Testis (tissue), 3 donors: ENCODE measurements around the gene BUB1B. TPM values are rescaled to one million over a fixed set of nuclear protein-coding genes. Genes with fewer than 3 reads are reported as not detected.

Experiments used
- DNase-seq: peaks from one replicate; pipeline ENCODE4 v3.0.0-alpha.2; 2019
- H3K27ac ChIP-seq, 2 donors: fragments of 200-600 bp; sonication (generic); one replicate each; pipeline ENCODE4 v1.5.1; 2019
- H3K27me3 ChIP-seq: fragments of 200-600 bp; sonication (generic); one replicate; pipeline ENCODE4 v1.5.1; 2019
- H3K36me3 ChIP-seq: fragments of 200-600 bp; sonication (generic); one replicate; pipeline ENCODE4 v1.5.1; 2017; ENCODE audit warnings: low read depth; ENCODE audit errors: missing control alignments
- H3K4me1 ChIP-seq: fragments of 200-600 bp; sonication (generic); one replicate; pipeline ENCODE4 v1.5.1; 2019
- H3K4me3 ChIP-seq, 2 donors: fragments of 200-600 bp; sonication (generic); one replicate each; pipeline ENCODE4 v1.5.1; 2017 to 2019
- H3K9me3 ChIP-seq: fragments of 200-600 bp; sonication (generic); one replicate; pipeline ENCODE4 v1.5.1; 2017
- CTCF ChIP-seq, 3 experiments: fragments of 450-650 bp in 2 of 3; fragments of 200-600 bp in 1 of 3; sonication (generic) in 1 of 3; IDR thresholded peaks; one replicate each; pipeline ENCODE4 v1.5.1; 2016 to 2019; ENCODE audit warnings: antibody characterized with exemption in 3 of 3, mild to moderate bottlenecking in 2 of 3, moderate library complexity in 1 of 3
- POLR2A ChIP-seq: fragments of 450-650 bp; IDR thresholded peaks from one replicate; pipeline ENCODE4 v1.6.1; 2017; ENCODE audit warnings: antibody characterized with exemption, mild to moderate bottlenecking, moderate library complexity
- WGBS, 2 donors: methylation state at CpG; one replicate each; pipeline ENCODE4 v1.1.5; 2018; 5-methylcytosine and 5-hydroxymethylcytosine counted together
- intact Hi-C: fragments of 100-400 bp; cut with DNase I; formaldehyde crosslinking; loops from one replicate; pipeline ENCODE4 v1.15.1; 2023; ENCODE audit warnings: low total_unique reads
- polyA plus RNA-seq: library from polyadenylated mRNA; stranded (reverse); fragments of 350-450 nt; fragmentation: Illumina TruSeq; extraction: RNeasy Lipid Tissue Mini Kit (QIAGEN cat#74804); gene quantifications from one replicate; pipeline ENCODE4 v1.2.3, GENCODE V29; 2014; ENCODE audit warnings: low read depth, low replicate concordance; ENCODE audit not compliant: insufficient read depth
- total RNA-seq, 2 donors: library from RNA; depleted of rRNA; stranded (reverse); fragments of >200 nt; gene quantifications; one replicate each; pipeline ENCODE4 v1.2.3, GENCODE V29; 2016

The BUB1B gene
- total and polyA plus RNA-seq, 3 donors from 2014 or later: 38.6 to 66.2 (median 53.9) TPM

GRCh38 chr15:40219801-40220200, 58.9 kb downstream of the BUB1B start:
- intact Hi-C loops: loop anchor here (5.0 kb wide), 1 partner anchor 52 kb away; no protein-coding TSS in a partner anchor
- DNase-seq: no peak
- Histone ChIP-seq H3K4me1 (peaks cover 9% of the 10 kb centered on the region), H3K9me3 (no peaks in the 10 kb centered on the region), H3K4me3 (no peak overlapping the region), H3K27me3 (no peaks in the 10 kb centered on the region), H3K27ac (no peak overlapping the region), H3K36me3 (no peaks in the 10 kb centered on the region)
- no peak for TF ChIP-seq CTCF (IDR thresholded peaks at IDR 0.05)
- no peak for TF ChIP-seq POLR2A
- 80 to 89% methylated on average over 1 of the region's 1 CpG for WGBS, 2 donors

GRCh38 chr15:40222131-40222530, 61.3 kb downstream of the BUB1B start:
- H3K27ac ChIP-seq: no peak overlapping the region
- peaks cover 9% of the 10 kb centered on the region for H3K4me1 ChIP-seq
- H3K4me3 ChIP-seq: no peak overlapping the region
- intact Hi-C loops: no loop called here
- DNase-seq: no peak
- 74 to 87% methylated on average over 6 of the region's 6 CpGs for WGBS, 2 donors
- TF ChIP-seq POLR2A (no peak), CTCF (IDR thresholded peaks at IDR 0.05) (no peak)
- no peaks in the 10 kb centered on the region for H3K27me3 ChIP-seq
- H3K36me3 ChIP-seq: no peaks in the 10 kb centered on the region
- no peaks in the 10 kb centered on the region for H3K9me3 ChIP-seq

GRCh38 chr15:40226736-40227135, 65.9 kb downstream of the BUB1B start:
- TF ChIP-seq CTCF (IDR thresholded peaks at IDR 0.05) (no peak), POLR2A (no peak)
- Histone ChIP-seq H3K27me3 (no peaks in the 10 kb centered on the region), H3K27ac (no peak overlapping the region), H3K9me3 (no peaks in the 10 kb centered on the region), H3K4me3 (no peak overlapping the region), H3K36me3 (no peaks in the 10 kb centered on the region), H3K4me1 (no peaks in the 10 kb centered on the region)
- intact Hi-C loops: no loop called here
- DNase-seq: no peak

GRCh38 chr15:40229316-40229715, 68.4 kb downstream of the BUB1B start:
- 93 to 98% methylated on average over 5 of the region's 5 CpGs for WGBS, 2 donors
- peaks cover 4% of the 10 kb centered on the region for H3K4me1 ChIP-seq
- H3K36me3 ChIP-seq: no peaks in the 10 kb centered on the region
- intact Hi-C loops: no loop called here
- H3K4me3 ChIP-seq: no peak overlapping the region
- no peaks in the 10 kb centered on the region for H3K27me3 ChIP-seq
- TF ChIP-seq CTCF (IDR thresholded peaks at IDR 0.05) (no peak), POLR2A (no peak)
- H3K9me3 ChIP-seq: no peaks in the 10 kb centered on the region
- H3K27ac ChIP-seq: no peak overlapping the region
- DNase-seq: no peak

- Histone ChIP-seq H3K4me1 (peaks cover 4% of the 10 kb centered on the region), H3K27me3 (no peaks in the 10 kb centered on the region), H3K27ac (no peak overlapping the region), H3K36me3 (no peaks in the 10 kb centered on the region), H3K9me3 (no peaks in the 10 kb centered on the region), H3K4me3 (no peak overlapping the region)
- DNase-seq: no peak
- intact Hi-C loops: no loop called here
- TF ChIP-seq CTCF (IDR thresholded peaks at IDR 0.05): no peak
- no peak for TF ChIP-seq POLR2A
- 83 to 90% methylated on average over 1 of the region's 1 CpG for WGBS, 2 donors
Measured at GRCh38 chr15:40229956-40230355, 69.1 kb downstream of the BUB1B start.
